NCI-H526 treated with DMSO at 0.1 percent for 48 hours (cell line): ENCODE data around the gene ITGAE.
A peak's percentile ranks its signal among the peaks of the same experiment; 100 is the strongest.
"Not testable (repeated sequence)": the region's sequence is repeated elsewhere in the genome, so short reads cannot be mapped to it uniquely, and the experiment has no call there.

ENCODE experiments used
- DNase-seq: peaks from one replicate; lab custom pipeline; 2025; lab: John Stamatoyannopoulos, UW

The ITGAE gene

GRCh38 chr17:3800362-3801271 is at the start of gene ITGAE:
Gene ITGAE (minus strand): TSS chr17:3801188. CDS start chr17:3801144, 44 bp downstream.
- DNase-seq, result no peak

- DNase-seq, result no peak
Observed at GRCh38 chr17:3848229-3848835, 47.3 kb upstream of the ITGAE start.

- no peak for DNase-seq
Observed at GRCh38 chr17:3847165-3847670, 46.2 kb upstream of the ITGAE start.

- DNase-seq, result no peak
Observed at GRCh38 chr17:3846437-3847164, 45.6 kb upstream of the ITGAE start.

- peak; percentile 55 for DNase-seq
Observed at GRCh38 chr17:3845621-3846436, 44.8 kb upstream of the ITGAE start, which contains the start of gene NCBP3. Gene NCBP3 (minus strand): TSS chr17:3846246. CDS start chr17:3846223, 23 bp downstream.

- no peak for DNase-seq
Observed at GRCh38 chr17:3845291-3845620, 44.3 kb upstream of the ITGAE start.

- not testable (repeated sequence) for DNase-seq
Observed at GRCh38 chr17:3844556-3844955, 43.6 kb upstream of the ITGAE start.

- peak; percentile 2 for DNase-seq
Observed at GRCh38 chr17:3843935-3844516, 43.0 kb upstream of the ITGAE start.

- DNase-seq, result no peak
Observed at GRCh38 chr17:3838206-3838605, 37.2 kb upstream of the ITGAE start.

GRCh38 chr17:3836551-3836950 is 35.6 kb upstream of the ITGAE start:
- no peak for DNase-seq

- no peak for DNase-seq
Observed at GRCh38 chr17:3835410-3836229, 34.6 kb upstream of the ITGAE start.

- no peak for DNase-seq
Observed at GRCh38 chr17:3834811-3835210, 33.8 kb upstream of the ITGAE start.

GRCh38 chr17:3828852-3829232 is 27.9 kb upstream of the ITGAE start:
- DNase-seq, result no peak

- DNase-seq, result no peak
Observed at GRCh38 chr17:3828151-3828851, 27.3 kb upstream of the ITGAE start.

GRCh38 chr17:3827124-3827773 is 26.3 kb upstream of the ITGAE start:
- DNase-seq, result no peak

GRCh38 chr17:3826191-3826590 is 25.2 kb upstream of the ITGAE start:
- no peak for DNase-seq

GRCh38 chr17:3821101-3821500 is 20.1 kb upstream of the ITGAE start:
- no peak for DNase-seq

- no peak for DNase-seq
Observed at GRCh38 chr17:3818786-3819185, 17.8 kb upstream of the ITGAE start.
